Right lobe of liver (tissue), 6 donors: ENCODE results near the gene TOB1. TPM values are rescaled to one million over a fixed set of nuclear protein-coding genes. Genes with fewer than 3 reads are reported as not detected.

Experiments used
- ATAC-seq, 4 donors: fragments of 200-7000 bp; cut with Tn5 transposase; one replicate each; pipeline ENCODE4 v1.9.1; 2020; ENCODE audit warnings: mild to moderate bottlenecking in 4 of 4, moderate library complexity in 4 of 4
- DNase-seq, 3 donors: peaks; one replicate each; pipeline ENCODE4 v3.0.0-alpha.2; 2020
- H3K27ac ChIP-seq, 3 donors: fragments of 200-600 bp; one replicate each; pipeline ENCODE4 v1.8.0; 2022
- H3K27me3 ChIP-seq, 2 donors: fragments of 200-600 bp; one replicate each; pipeline ENCODE4 v1.8.0; 2022
- H3K36me3 ChIP-seq, 4 donors: fragments of 200-600 bp; sonication (generic) in 1 of 4; one replicate each; pipeline versions ENCODE4 v1.5.1 to v1.8.0; 2017 to 2022; ENCODE audit warnings: control low read depth in 1 of 4
- H3K4me1 ChIP-seq, 4 donors: fragments of 200-600 bp; sonication (generic) in 1 of 4; one replicate each; pipeline versions ENCODE4 v1.5.1 to v1.8.0; 2017 to 2022; ENCODE audit warnings: control low read depth in 1 of 4
- H3K4me3 ChIP-seq, 3 donors: fragments of 200-600 bp; one replicate each; pipeline ENCODE4 v1.8.0; 2022
- H3K9me3 ChIP-seq, 4 donors: fragments of 200-600 bp; sonication (generic) in 1 of 4; one replicate each; pipeline versions ENCODE4 v1.5.1 to v1.8.0; 2017 to 2022; ENCODE audit warnings: control low read depth in 1 of 4
- CTCF ChIP-seq, 4 donors: fragments of 200-600 bp in 3 of 4; fragments of 450-650 bp in 1 of 4; IDR thresholded peaks; one replicate each; pipeline versions ENCODE4 v1.5.1 to v1.8.0; 2016 to 2022; ENCODE audit warnings: antibody characterized with exemption in 4 of 4, mild to moderate bottlenecking in 2 of 4
- POLR2A ChIP-seq: fragments of 450-650 bp; IDR thresholded peaks from one replicate; pipeline ENCODE4 v1.6.1; 2017; ENCODE audit warnings: antibody characterized with exemption, mild to moderate bottlenecking
- WGBS: methylation state at CpG from one replicate; pipeline ENCODE4 v1.1.6; 2018; ENCODE audit warnings: low coverage, low lambda C conversion rate; ENCODE audit not compliant: insufficient coverage; ENCODE audit errors: missing lambda C conversion rate; 5-methylcytosine and 5-hydroxymethylcytosine counted together
- intact Hi-C, 2 donors: fragments of 100-400 bp; cut with DNase I; formaldehyde crosslinking; loops; one replicate each; pipeline versions ENCODE4 v1.11.2 to v1.14.1; 2022
- total RNA-seq, 6 experiments: library from RNA; depleted of rRNA in 2 of 6; stranded (reverse); fragments of >200 nt in 2 of 6; fragmentation: NEBNext Ultra II Directional in 3 of 6; extraction: Animal tissue kit (Norgen Biotek cat#: 25700) in 3 of 6; gene quantifications; one replicate each; pipeline versions ENCODE4 v1.1.0 to v1.2.4, GENCODE V29; 2016 to 2023
- donor health status: DM: no; HTN: yes; CAD: no.
- donor health status: DM: no; HTN: no; CAD: no.
- donor health status: DM: no; HTN: no; CAD: no.
- donor health status: DM: no; HTN: yes; CAD: no.
- donor health status: DM: no; HTN: yes; CAD: no.

Gene TOB1
- total RNA-seq, 6 experiments from 2014 or later = 36.2 to 222 (median 82.1) TPM

- TF ChIP-seq CTCF (IDR thresholded peaks at IDR 0.05) = no peak
- ATAC-seq (no peak), DNase-seq (no peak)
- no peaks in the 10 kb centered on the region for H3K9me3 ChIP-seq
- peaks cover 0 to 16% (median 6%) of the 10 kb centered on the region in 4 donors for H3K4me1 ChIP-seq
- no peaks in the 10 kb centered on the region for H3K27me3 ChIP-seq
- intact Hi-C loops = loop anchor here in 1 of 2 donors (5.0 kb wide), 1 partner anchor 79 kb away; no protein-coding TSS in a partner anchor
- H3K4me3 ChIP-seq = peak overlapping the region; percentile 56 to 78 (median 77)
- 0% methylated on average over 1 of the region's 1 CpG for WGBS
- H3K27ac ChIP-seq = peak overlapping the region; percentile 97 to 100 (median 99)
- peaks cover 0 to 7% (median 2%) of the 10 kb centered on the region in 4 donors for H3K36me3 ChIP-seq
Measured at GRCh38 chr17:50868140-50868438, 1.9 kb upstream of the TOB1 start.

GRCh38 chr17:50867363-50868139, 1.4 kb upstream of the TOB1 start:
- H3K9me3 ChIP-seq = no peaks in the 10 kb centered on the region
- WGBS = under 1% methylated on average over 33 of the region's 35 CpGs
- H3K27me3 ChIP-seq = no peaks in the 10 kb centered on the region
- TF ChIP-seq POLR2A (peak; percentile 90), CTCF (IDR thresholded peaks at IDR 0.05) (no peak)
- H3K4me1 ChIP-seq = peaks cover 0 to 13% (median 5%) of the 10 kb centered on the region in 4 donors
- peak; percentile 94 to 98 (median 98) for DNase-seq
- intact Hi-C loops = loop anchor here in 1 of 2 donors (5.0 kb wide), 1 partner anchor 80 kb away; no protein-coding TSS in a partner anchor
- H3K4me3 ChIP-seq = peak overlapping the region; percentile 56 to 78 (median 77)
- peak overlapping the region; percentile 97 to 100 (median 99) for H3K27ac ChIP-seq
- peak; percentile 60 to 76 (median 69) for ATAC-seq
- H3K36me3 ChIP-seq = peaks cover 0 to 13% (median 5%) of the 10 kb centered on the region in 4 donors

GRCh38 chr17:50866950-50867362, 802 bp upstream of the TOB1 start:
- H3K4me1 ChIP-seq = peaks cover 0 to 13% (median 3%) of the 10 kb centered on the region in 4 donors
- peak in 1 of 3 donors; percentile 70 for DNase-seq
- WGBS = 1% methylated on average over 15 of the region's 28 CpGs

GRCh38 chr17:50865868-50866260, 290 bp downstream of the TOB1 start:
- Histone ChIP-seq H3K27ac (peak overlapping the region; percentile 96 to 100 (median 96)), H3K27me3 (no peaks in the 10 kb centered on the region), H3K4me3 (peak overlapping the region; percentile 68 to 79 (median 73)), H3K4me1 (peaks cover 0 to 12% (median 3%) of the 10 kb centered on the region in 4 donors), H3K9me3 (no peaks in the 10 kb centered on the region), H3K36me3 (peaks cover 0 to 27% (median 14%) of the 10 kb centered on the region in 4 donors)
- DNase-seq (no peak), ATAC-seq (peak in 1 of 4 donors; percentile 0)
- no CpG with 5 or more reads among the region's 53 CpGs for WGBS
- TF ChIP-seq POLR2A = no peak
- no peak for TF ChIP-seq CTCF (IDR thresholded peaks at IDR 0.05)
- intact Hi-C loops = loop anchor here in 1 of 2 donors (5.0 kb wide), 1 partner anchor 81 kb away; no protein-coding TSS in a partner anchor

More at GRCh38 chr17:50866950-50867362, 802 bp upstream of the TOB1 start:
- intact Hi-C loops = loop anchor here in 1 of 2 donors (5.0 kb wide), 1 partner anchor 80 kb away; no protein-coding TSS in a partner anchor
- H3K36me3 ChIP-seq = peaks cover 0 to 19% (median 8%) of the 10 kb centered on the region in 4 donors
- peak; percentile 16 to 40 (median 27) for ATAC-seq
- no peaks in the 10 kb centered on the region for H3K9me3 ChIP-seq
- peak overlapping the region; percentile 56 to 78 (median 77) for H3K4me3 ChIP-seq
- H3K27me3 ChIP-seq = no peaks in the 10 kb centered on the region
- peak; percentile 4 for TF ChIP-seq POLR2A
- no peak for TF ChIP-seq CTCF (IDR thresholded peaks at IDR 0.05)
- peak overlapping the region; percentile 97 to 100 (median 99) for H3K27ac ChIP-seq
